Testis (tissue), 2 donors: ENCODE data around the gene DNAAF8.

ENCODE experiments used
- POLR2A ChIP-seq: fragments of 450-650 bp; IDR thresholded peaks from one replicate; pipeline ENCODE4 v1.6.1; 2017; ENCODE audit warnings: antibody characterized with exemption, mild to moderate bottlenecking, moderate library complexity
- TF ChIP-seq, protein P1 (sequence below), 3 experiments: fragments of 450-650 bp in 2 of 3; fragments of 200-600 bp in 1 of 3; sonication (generic) in 1 of 3; IDR thresholded peaks; one replicate each; pipeline ENCODE4 v1.5.1; 2016 to 2019; ENCODE audit warnings: antibody characterized with exemption in 3 of 3, mild to moderate bottlenecking in 2 of 3, moderate library complexity in 1 of 3

DNA sequence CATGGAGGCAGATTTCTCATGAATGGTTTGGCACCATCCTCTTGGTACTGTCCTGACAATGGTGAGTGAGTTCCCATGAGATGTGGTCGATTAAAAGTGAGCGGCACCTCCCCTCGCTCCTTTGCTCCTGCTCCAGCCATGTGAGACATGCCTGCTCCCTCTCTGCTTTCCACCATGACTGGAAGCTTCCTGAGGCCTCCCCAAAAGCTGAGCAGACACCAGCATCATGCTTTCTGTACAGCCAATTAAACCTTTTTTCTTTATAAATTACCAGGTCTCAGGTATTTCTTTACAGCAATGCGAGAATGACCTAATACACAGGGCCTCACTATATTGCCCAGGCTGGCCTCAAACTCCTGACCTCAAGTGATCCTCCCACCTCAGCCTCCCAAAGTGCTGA, 20.5 kb downstream of the DNAAF8 start:
- TF ChIP-seq, protein P1, sequence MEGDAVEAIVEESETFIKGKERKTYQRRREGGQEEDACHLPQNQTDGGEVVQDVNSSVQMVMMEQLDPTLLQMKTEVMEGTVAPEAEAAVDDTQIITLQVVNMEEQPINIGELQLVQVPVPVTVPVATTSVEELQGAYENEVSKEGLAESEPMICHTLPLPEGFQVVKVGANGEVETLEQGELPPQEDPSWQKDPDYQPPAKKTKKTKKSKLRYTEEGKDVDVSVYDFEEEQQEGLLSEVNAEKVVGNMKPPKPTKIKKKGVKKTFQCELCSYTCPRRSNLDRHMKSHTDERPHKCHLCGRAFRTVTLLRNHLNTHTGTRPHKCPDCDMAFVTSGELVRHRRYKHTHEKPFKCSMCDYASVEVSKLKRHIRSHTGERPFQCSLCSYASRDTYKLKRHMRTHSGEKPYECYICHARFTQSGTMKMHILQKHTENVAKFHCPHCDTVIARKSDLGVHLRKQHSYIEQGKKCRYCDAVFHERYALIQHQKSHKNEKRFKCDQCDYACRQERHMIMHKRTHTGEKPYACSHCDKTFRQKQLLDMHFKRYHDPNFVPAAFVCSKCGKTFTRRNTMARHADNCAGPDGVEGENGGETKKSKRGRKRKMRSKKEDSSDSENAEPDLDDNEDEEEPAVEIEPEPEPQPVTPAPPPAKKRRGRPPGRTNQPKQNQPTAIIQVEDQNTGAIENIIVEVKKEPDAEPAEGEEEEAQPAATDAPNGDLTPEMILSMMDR (IDR thresholded peaks at IDR 0.05), result no peak
- no peak for TF ChIP-seq POLR2A
